B cell (primary cell): ENCODE measurements around the gene CYP27C1. TPM values are rescaled to one million over a fixed set of nuclear protein-coding genes. Genes with fewer than 3 reads are reported as not detected.
"Not testable (repeated sequence)": the region's sequence is repeated elsewhere in the genome, so short reads cannot be mapped to it uniquely, and the experiment has no call there.

ENCODE experiments used
- ATAC-seq: fragments of 200-7000 bp; cut with Tn5 transposase; one replicate; pipeline ENCODE4 v1.10.0; 2021; ENCODE audit warnings: low read depth, mild to moderate bottlenecking, moderate number of reproducible peaks, moderate library complexity
- CTCF ChIA-PET: fragments of 350-600 bp; sonication (Branson Sonifier 250); formaldehyde crosslinking; loops from one replicate; lab custom pipeline; 2021; ENCODE audit warnings: antibody characterized with exemption, inconsistent platforms; lab: Charles Lee
- POLR2A ChIA-PET: fragments of 350-600 bp; sonication (Branson Sonifier 250); formaldehyde crosslinking; loops from one replicate; lab custom pipeline; 2021; ENCODE audit warnings: antibody characterized with exemption; lab: Charles Lee
- DNase-seq: peaks from one replicate; pipeline ENCODE4 v3.0.0; 2013
- H2AFZ ChIP-seq: 2 replicates; pipeline ENCODE4 v1.6.1; 2012; ENCODE audit warnings: mild to moderate bottlenecking, low read depth, low read length; ENCODE audit not compliant: insufficient read depth, poor library complexity, severe bottlenecking
- H3K27ac ChIP-seq, 2 donors: 1 replicate in 1 of 2; 2 replicates in 1 of 2; pipeline ENCODE4 v1.5.1; 2012 to 2013; ENCODE audit warnings: low read length in 2 of 2, mild to moderate bottlenecking in 2 of 2, moderate library complexity in 1 of 2
- H3K27me3 ChIP-seq, 4 experiments: fragments of 200-600 bp in 1 of 4; sonication (generic) in 1 of 4; replicated peaks in 1 of 4; 1 replicate in 2 of 4; 2 replicates in 2 of 4; pipeline versions ENCODE4 v1.6.1 to v1.7.0; 2013 to 2016; ENCODE audit warnings: low read length in 3 of 4, mild to moderate bottlenecking in 2 of 4, mixed read lengths in 1 of 4, moderate library complexity in 1 of 4; ENCODE audit not compliant: insufficient read depth in 4 of 4, control insufficient read depth in 3 of 4; ENCODE audit errors: control extremely low read depth in 1 of 4
- H3K36me3 ChIP-seq, 2 experiments: replicated peaks in 1 of 2; 1 replicate in 1 of 2; 2 replicates in 1 of 2; pipeline versions ENCODE4 v1.6.1 to v1.7.1; 2013; ENCODE audit warnings: low read length in 1 of 2; ENCODE audit not compliant: insufficient read depth in 2 of 2, control insufficient read depth in 1 of 2; ENCODE audit errors: control extremely low read depth in 1 of 2, extremely low read depth in 1 of 2
- H3K4me1 ChIP-seq, 2 donors: fragments of 200-600 bp in 1 of 2; sonication (generic) in 1 of 2; 1 replicate in 1 of 2; 2 replicates in 1 of 2; pipeline versions ENCODE4 v1.5.1 to v1.6.1; 2013 to 2017; ENCODE audit warnings: low read length in 2 of 2; ENCODE audit not compliant: control insufficient read depth in 2 of 2, insufficient read depth in 2 of 2
- H3K4me2 ChIP-seq: replicated peaks from 2 replicates; pipeline ENCODE3; 2012; ENCODE audit warnings: mild to moderate bottlenecking, low read depth, low read length; ENCODE audit not compliant: poor library complexity, severe bottlenecking
- H3K4me3 ChIP-seq, 5 experiments: fragments of 200-600 bp in 1 of 5; sonication (generic) in 1 of 5; 1 replicate in 3 of 5; 2 replicates in 2 of 5; pipeline versions ENCODE4 v1.5.1 to v1.7.0; 2011 to 2016; ENCODE audit warnings: low read length in 4 of 5, mild to moderate bottlenecking in 4 of 5, low read depth in 2 of 5, control low read depth in 1 of 5, moderate library complexity in 1 of 5; ENCODE audit not compliant: insufficient read depth in 1 of 5; ENCODE audit errors: control extremely low read depth in 1 of 5, extremely low read depth in 1 of 5
- H3K79me2 ChIP-seq: fragments of 200-600 bp; sonication (generic); one replicate; pipeline ENCODE4 v1.6.0; 2016; ENCODE audit warnings: low read length; ENCODE audit not compliant: control insufficient read depth, insufficient read depth
- H3K9ac ChIP-seq: fragments of 200-600 bp; sonication (generic); 2 replicates; pipeline ENCODE4 v1.6.1; 2017; ENCODE audit warnings: mild to moderate bottlenecking, low read length, moderate library complexity
- H3K9me3 ChIP-seq, 3 donors: one replicate each; pipeline versions ENCODE4 v1.6.1 to v1.7.1; 2013; ENCODE audit warnings: low read length in 2 of 3; ENCODE audit not compliant: control insufficient read depth in 2 of 3, insufficient read depth in 1 of 3; ENCODE audit errors: control extremely low read depth in 1 of 3
- H4K20me1 ChIP-seq: 2 replicates; pipeline ENCODE4 v1.6.0; 2012; ENCODE audit warnings: mild to moderate bottlenecking, low read length; ENCODE audit not compliant: insufficient read depth, control insufficient read depth, poor library complexity, severe bottlenecking
- H3K27ac Mint-ChIP-seq: one replicate; pipeline ENCODE4 v1.8.0; 2021; ENCODE audit warnings: mixed read lengths
- H3K27me3 Mint-ChIP-seq: one replicate; pipeline ENCODE4 v1.8.0; 2021; ENCODE audit warnings: mixed read lengths
- H3K4me1 Mint-ChIP-seq: one replicate; pipeline ENCODE4 v1.8.0; 2021; ENCODE audit warnings: mixed read lengths
- H3K4me3 Mint-ChIP-seq: one replicate; pipeline ENCODE4 v1.8.0; 2021; ENCODE audit warnings: mixed read lengths
- H3K9me3 Mint-ChIP-seq: one replicate; pipeline ENCODE4 v1.8.0; 2022; ENCODE audit warnings: mixed read lengths; ENCODE audit not compliant: insufficient read depth
- EZH2 ChIP-seq: IDR thresholded peaks from 2 replicates; pipeline ENCODE4 v1.6.1; 2012; ENCODE audit warnings: borderline replicate concordance, low read depth, mild to moderate bottlenecking, moderate library complexity, low read length; ENCODE audit not compliant: insufficient read depth, poor library complexity, severe bottlenecking
- WGBS: methylation state at CpG from one replicate; pipeline ENCODE4 v1.1.5; 2013; ENCODE audit warnings: missing lambda C conversion rate; ENCODE audit not compliant: insufficient coverage; 5-methylcytosine and 5-hydroxymethylcytosine counted together
- intact Hi-C: fragments of 100-400 bp; cut with micrococcal nuclease; formaldehyde crosslinking; loops from one replicate; pipeline ENCODE4 v1.10.0; 2022
- polyA plus RNA-seq: library from polyadenylated mRNA; depleted of rRNA; stranded (reverse); fragments of >200 nt; gene quantifications from 2 replicates; pipeline ENCODE4 v1.2.3, GENCODE V29; 2012
- total RNA-seq, 2 donors: library from RNA; stranded (reverse); fragments of 120-200 nt in 1 of 2; gene quantifications; 1 replicate in 1 of 2; 2 replicates in 1 of 2; pipeline versions ENCODE4 v1.2.3 to v1.2.4, GENCODE V29; 2013 to 2022
- TF ChIP-seq, protein P1 (sequence below): fragments of 200-600 bp; IDR thresholded peaks from one replicate; pipeline ENCODE4 v1.8.0; 2022; ENCODE audit warnings: antibody characterized with exemption, mild to moderate bottlenecking

The CYP27C1 gene
- total and polyA plus RNA-seq, 2 donors (not counting 1 experiment from before 2014, with no cell fraction given): not detected

DNA sequence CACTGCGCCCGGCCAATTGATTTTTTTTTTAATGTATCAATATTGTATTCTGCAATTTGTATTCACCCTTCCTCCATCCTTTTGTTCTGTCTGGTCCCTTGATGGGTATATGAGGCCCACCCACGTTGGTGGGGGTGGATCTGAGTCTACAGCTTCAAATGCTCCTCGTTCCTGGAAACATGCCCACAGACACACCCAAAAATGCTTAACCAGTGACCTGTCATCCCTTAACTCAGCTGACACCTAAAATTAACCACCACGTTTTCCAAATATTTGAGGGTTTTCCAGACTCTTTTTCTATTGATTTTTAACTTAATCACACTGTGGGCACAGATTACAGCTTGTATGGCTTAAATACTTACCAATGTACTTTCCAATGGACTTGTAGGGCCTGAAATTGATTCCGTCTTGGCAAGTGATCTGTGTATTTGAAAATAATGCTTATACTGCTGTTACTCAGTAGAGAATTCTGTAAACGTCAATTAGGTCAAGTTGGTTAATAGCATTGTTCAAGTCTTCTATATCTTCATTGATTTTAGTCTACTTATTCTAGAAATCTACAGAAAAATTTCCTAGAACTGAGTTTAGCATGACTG lies 34.4 kb upstream of the CYP27C1 start:
- intact Hi-C loops: no loop called here
- H3K4me1 Mint-ChIP-seq: no peaks in the 10 kb centered on the region
- DNase-seq (no peak), ATAC-seq (no peak)
- H3K27ac ChIP-seq: no peak overlapping the region
- H3K4me1 ChIP-seq: no peaks in the 10 kb centered on the region
- TF ChIP-seq, protein P1, sequence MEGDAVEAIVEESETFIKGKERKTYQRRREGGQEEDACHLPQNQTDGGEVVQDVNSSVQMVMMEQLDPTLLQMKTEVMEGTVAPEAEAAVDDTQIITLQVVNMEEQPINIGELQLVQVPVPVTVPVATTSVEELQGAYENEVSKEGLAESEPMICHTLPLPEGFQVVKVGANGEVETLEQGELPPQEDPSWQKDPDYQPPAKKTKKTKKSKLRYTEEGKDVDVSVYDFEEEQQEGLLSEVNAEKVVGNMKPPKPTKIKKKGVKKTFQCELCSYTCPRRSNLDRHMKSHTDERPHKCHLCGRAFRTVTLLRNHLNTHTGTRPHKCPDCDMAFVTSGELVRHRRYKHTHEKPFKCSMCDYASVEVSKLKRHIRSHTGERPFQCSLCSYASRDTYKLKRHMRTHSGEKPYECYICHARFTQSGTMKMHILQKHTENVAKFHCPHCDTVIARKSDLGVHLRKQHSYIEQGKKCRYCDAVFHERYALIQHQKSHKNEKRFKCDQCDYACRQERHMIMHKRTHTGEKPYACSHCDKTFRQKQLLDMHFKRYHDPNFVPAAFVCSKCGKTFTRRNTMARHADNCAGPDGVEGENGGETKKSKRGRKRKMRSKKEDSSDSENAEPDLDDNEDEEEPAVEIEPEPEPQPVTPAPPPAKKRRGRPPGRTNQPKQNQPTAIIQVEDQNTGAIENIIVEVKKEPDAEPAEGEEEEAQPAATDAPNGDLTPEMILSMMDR: no peak
- TF ChIP-seq EZH2: no peak
- H3K9me3 ChIP-seq: no peaks in the 10 kb centered on the region
- no peak overlapping the region for H3K4me2 ChIP-seq
- no peaks in the 10 kb centered on the region for H3K27me3 Mint-ChIP-seq
- CTCF ChIA-PET: no interaction called here
- no peaks in the 10 kb centered on the region for H3K79me2 ChIP-seq
- H3K36me3 ChIP-seq: peaks cover 3 to 26% of the 10 kb centered on the region in 2 experiments
- POLR2A ChIA-PET: no interaction called here
- no peak overlapping the region for H3K4me3 ChIP-seq
- no peak overlapping the region for H2AFZ ChIP-seq
- H3K9me3 Mint-ChIP-seq: no peaks in the 10 kb centered on the region
- no peaks in the 10 kb centered on the region for H3K27me3 ChIP-seq
- no peak overlapping the region for H3K27ac Mint-ChIP-seq
- H4K20me1 ChIP-seq: no peaks in the 10 kb centered on the region
- 88% methylated on average over 1 of the region's 7 CpGs for WGBS
- H3K4me3 Mint-ChIP-seq: no peak overlapping the region
- H3K9ac ChIP-seq: no peak overlapping the region

DNA sequence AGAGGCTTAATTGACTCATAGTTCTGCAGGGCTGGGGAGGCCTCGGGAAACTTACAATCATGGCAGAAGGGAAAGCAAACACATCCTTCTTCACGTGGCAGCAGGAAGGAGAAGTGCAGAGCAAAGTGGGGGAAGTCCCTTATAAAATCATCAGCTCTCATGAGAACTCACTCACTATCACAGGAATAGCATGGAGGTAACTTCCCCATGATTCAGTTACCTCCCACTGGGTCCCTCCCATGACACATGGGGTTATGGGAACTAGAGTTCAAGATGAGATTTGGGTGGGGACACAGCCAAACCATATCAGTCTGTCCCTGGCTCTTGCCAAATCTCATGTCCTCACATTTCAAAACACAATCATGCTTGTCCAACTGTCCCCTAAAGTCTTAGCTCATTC lies 21.1 kb upstream of the CYP27C1 start:
- POLR2A ChIA-PET, H3K36me3 ChIP-seq, ATAC-seq, H3K4me2 ChIP-seq, H3K9ac ChIP-seq, H3K4me1 Mint-ChIP-seq, H3K27me3 Mint-ChIP-seq, H2AFZ ChIP-seq, intact Hi-C loops, DNase-seq, H4K20me1 ChIP-seq, H3K79me2 ChIP-seq, H3K27me3 ChIP-seq, H3K27ac Mint-ChIP-seq, H3K4me3 ChIP-seq, H3K4me1 ChIP-seq, H3K27ac ChIP-seq, H3K4me3 Mint-ChIP-seq, CTCF ChIA-PET: not testable (repeated sequence)
- peaks cover 14% of the 10 kb centered on the region for H3K9me3 Mint-ChIP-seq
- peaks cover 5 to 26% (median 12%) of the 10 kb centered on the region in 3 donors for H3K9me3 ChIP-seq
- WGBS: no CpG with 5 or more reads among the region's 2 CpGs
